Aorta (tissue), 5 donors: ENCODE results near the gene LONRF2. TPM values are rescaled to one million over a fixed set of nuclear protein-coding genes. Genes with fewer than 3 reads are reported as not detected.
A peak's percentile ranks its signal among the peaks of the same experiment; 100 is the strongest.

Experiments used
- ATAC-seq: fragments of 200-7000 bp; cut with Tn5 transposase; one replicate; pipeline ENCODE4 v1.9.1; 2022; ENCODE audit warnings: moderate library complexity; ENCODE audit not compliant: low FRiP score
- DNase-seq, 2 donors: peaks; one replicate each; pipeline ENCODE4 v3.0.0-alpha.2; 2020
- H3K27ac ChIP-seq, 2 donors: one replicate each; pipeline ENCODE4 v1.5.1; 2013; ENCODE audit warnings: low read length in 2 of 2, mild to moderate bottlenecking in 2 of 2, moderate library complexity in 2 of 2, control low read depth in 1 of 2, inconsistent platforms in 1 of 2, low read depth in 1 of 2
- H3K27me3 ChIP-seq, 2 donors: one replicate each; pipeline ENCODE4 v1.6.1; 2013; ENCODE audit warnings: control low read depth in 1 of 2, low read length in 1 of 2, mild to moderate bottlenecking in 1 of 2, moderate library complexity in 1 of 2; ENCODE audit not compliant: insufficient read depth in 2 of 2, control insufficient read depth in 1 of 2
- H3K36me3 ChIP-seq, 2 donors: one replicate each; pipeline ENCODE4 v1.6.1; 2013; ENCODE audit warnings: control low read depth in 1 of 2, low read length in 1 of 2, mild to moderate bottlenecking in 1 of 2; ENCODE audit not compliant: insufficient read depth in 2 of 2, control insufficient read depth in 1 of 2
- H3K4me1 ChIP-seq, 2 donors: one replicate each; pipeline ENCODE4 v1.6.1; 2013; ENCODE audit warnings: low read length in 2 of 2, control low read depth in 1 of 2, mild to moderate bottlenecking in 1 of 2, moderate library complexity in 1 of 2; ENCODE audit not compliant: insufficient read depth in 2 of 2, control insufficient read depth in 1 of 2
- H3K4me3 ChIP-seq, 2 donors: one replicate each; pipeline ENCODE4 v1.5.1; 2013; ENCODE audit warnings: low read length in 2 of 2, control low read depth in 1 of 2, mild to moderate bottlenecking in 1 of 2
- H3K9me3 ChIP-seq: one replicate; pipeline ENCODE4 v1.6.1; 2013; ENCODE audit warnings: mild to moderate bottlenecking, low read length; ENCODE audit not compliant: control insufficient read depth
- WGBS, 2 donors: extraction: QIAGEN DNeasy Blood & Tissue Kit; methylation state at CpG; one replicate each; pipeline ENCODE4 v1.1.7; 2013; 5-methylcytosine and 5-hydroxymethylcytosine counted together
- intact Hi-C, 2 donors: fragments of 100-400 bp; cut with DNase I; formaldehyde crosslinking; loops; one replicate each; pipeline versions ENCODE4 v1.14.2 to v1.15.0; 2022
- polyA plus RNA-seq, 2 donors: library from polyadenylated mRNA; stranded (reverse); fragments of 200-250 nt; gene quantifications; one replicate each; pipeline ENCODE4 v1.2.3, GENCODE V29; 2013
- total RNA-seq, 2 donors: library from RNA; stranded (reverse); fragmentation: NEBNext Ultra II Directional; extraction: Animal tissue kit (Norgen Biotek cat#: 25700); gene quantifications; one replicate each; pipeline ENCODE4 v1.2.1, GENCODE V29; 2021
- donor health status: healthy with polysubstance abuse.
- donor health status: Bipolar disorder and iron deficiency.
- donor health status: DM: no; HTN: no; CAD: no.
- donor health status: DM: no; HTN: no; CAD: no.
- donor health status: DM: yes; HTN: yes; CAD: no.

LONRF2 gene
- total and polyA plus RNA-seq, 4 donors, result 0.43 to 10.9 (median 5.5) TPM

- no peaks in the 10 kb centered on the region for H3K9me3 ChIP-seq
- DNase-seq (no peak), ATAC-seq (no peak)
- no peaks in the 10 kb centered on the region for H3K36me3 ChIP-seq
- no peaks in the 10 kb centered on the region for H3K4me1 ChIP-seq
- H3K27ac ChIP-seq, result no peak overlapping the region
- no peaks in the 10 kb centered on the region for H3K27me3 ChIP-seq
- intact Hi-C loops, result no loop called here
- WGBS, 2 donors, result 95 to 96% methylated on average over 7 of the region's 7 CpGs
- no peak overlapping the region for H3K4me3 ChIP-seq
Observed at GRCh38 chr2:100266126-100266525, 56.2 kb downstream of the LONRF2 start.

- intact Hi-C loops, result no loop called here
- DNase-seq (no peak), ATAC-seq (no peak)
- WGBS, 2 donors, result 94 to 98% methylated on average over 9 of the region's 9 CpGs
- Histone ChIP-seq H3K4me1 (no peaks in the 10 kb centered on the region), H3K4me3 (no peak overlapping the region), H3K27me3 (no peaks in the 10 kb centered on the region), H3K27ac (no peak overlapping the region), H3K36me3 (no peaks in the 10 kb centered on the region), H3K9me3 (no peaks in the 10 kb centered on the region)
Observed at GRCh38 chr2:100265226-100265625, 57.1 kb downstream of the LONRF2 start.

DNA sequence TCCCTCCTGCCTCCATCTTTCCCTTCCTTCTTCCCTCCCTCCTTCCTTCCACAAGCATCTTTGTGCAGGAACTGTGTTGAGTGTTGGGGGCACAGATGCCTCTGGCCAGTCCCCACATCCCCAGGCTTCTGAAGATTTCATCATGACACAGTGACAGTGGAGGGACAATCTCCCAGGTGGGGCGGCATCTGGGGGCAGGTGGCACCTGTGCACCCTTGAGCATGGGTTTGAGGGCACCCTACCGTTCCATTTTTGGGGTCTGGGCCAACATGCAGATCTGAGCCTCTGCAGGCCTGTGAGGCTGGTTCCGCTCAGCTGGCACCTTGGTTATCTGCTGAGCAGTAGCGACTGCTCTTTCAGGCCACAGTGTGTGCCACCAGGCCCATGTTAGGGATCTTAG, 57.6 kb downstream of the LONRF2 start:
- DNase-seq, result no peak
- Histone ChIP-seq H3K9me3 (no peaks in the 10 kb centered on the region), H3K4me3 (no peak overlapping the region), H3K36me3 (no peaks in the 10 kb centered on the region), H3K27ac (no peak overlapping the region), H3K4me1 (no peaks in the 10 kb centered on the region), H3K27me3 (no peaks in the 10 kb centered on the region)
- intact Hi-C loops, result no loop called here
- WGBS, 2 donors, result 93 to 94% methylated on average over 4 of the region's 4 CpGs
- ATAC-seq, result no peak

- no peaks in the 10 kb centered on the region for H3K9me3 ChIP-seq
- no peaks in the 10 kb centered on the region for H3K27me3 ChIP-seq
- 80 to 87% methylated on average over 8 of the region's 8 CpGs for WGBS, 2 donors
- intact Hi-C loops, result no loop called here
- no peak overlapping the region for H3K4me3 ChIP-seq
- DNase-seq (no peak), ATAC-seq (no peak)
- no peaks in the 10 kb centered on the region for H3K36me3 ChIP-seq
- no peak overlapping the region for H3K27ac ChIP-seq
- no peaks in the 10 kb centered on the region for H3K4me1 ChIP-seq
Observed at GRCh38 chr2:100264121-100264520, 58.2 kb downstream of the LONRF2 start.

DNA sequence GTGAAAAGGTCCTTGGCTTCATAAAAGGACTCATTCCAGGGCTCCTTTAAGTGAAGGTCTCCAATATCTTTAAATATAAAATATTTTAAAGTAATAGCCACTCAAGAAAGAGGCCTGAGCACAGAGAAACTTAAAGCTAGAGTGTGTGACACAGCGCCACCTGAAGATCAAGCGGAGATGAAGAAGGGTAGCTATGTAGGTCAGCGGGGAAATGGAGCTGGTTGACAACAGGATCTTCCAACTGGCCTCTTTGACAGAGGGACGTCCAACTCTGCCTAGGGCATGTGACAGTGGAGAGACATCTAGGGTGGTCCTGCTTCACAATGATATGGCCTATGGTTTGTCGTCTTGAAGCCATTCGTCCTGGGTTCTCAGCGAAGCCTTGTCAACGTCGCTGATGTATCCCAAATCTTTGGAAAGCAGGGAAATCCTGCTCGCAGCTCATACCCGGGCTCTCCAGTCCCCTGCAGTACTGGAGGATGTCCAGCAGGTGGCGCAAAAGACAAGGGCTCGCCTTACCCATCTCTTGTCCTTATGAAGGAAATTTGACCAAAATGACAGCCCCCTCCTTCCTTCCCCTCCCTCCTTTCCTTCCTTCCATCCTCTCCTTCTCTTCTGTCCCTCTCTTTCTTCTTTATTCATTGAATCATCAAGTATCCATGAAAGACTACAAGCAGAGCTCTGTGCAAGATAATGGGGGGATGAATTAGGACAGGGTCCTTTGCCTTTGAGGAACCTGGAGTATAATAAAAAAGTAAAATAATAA, 59.6 kb downstream of the LONRF2 start:
- peak; percentile 83 for ATAC-seq
- Histone ChIP-seq H3K4me3 (no peak overlapping the region), H3K4me1 (no peaks in the 10 kb centered on the region), H3K27ac (no peak overlapping the region), H3K36me3 (no peaks in the 10 kb centered on the region), H3K9me3 (no peaks in the 10 kb centered on the region), H3K27me3 (no peaks in the 10 kb centered on the region)
- DNase-seq, result peak; percentile 70 to 91
- intact Hi-C loops, result loop anchor here (1.0 to 2.0 kb wide), 2 partner anchors 118 to 119 kb away; no protein-coding TSS in a partner anchor
- WGBS, 2 donors, result 11 to 12% methylated on average over 13 of the region's 13 CpGs

GRCh38 chr2:100262046-100262445, 60.3 kb downstream of the LONRF2 start:
- intact Hi-C loops, result loop anchor here in 1 of 2 donors (2.0 kb wide), 1 partner anchor 119 kb away; no protein-coding TSS in a partner anchor
- H3K27me3 ChIP-seq, result no peaks in the 10 kb centered on the region
- no peaks in the 10 kb centered on the region for H3K4me1 ChIP-seq
- ATAC-seq, result no peak
- peak in 1 of 2 donors; percentile 69 for DNase-seq
- H3K36me3 ChIP-seq, result no peaks in the 10 kb centered on the region
- no peak overlapping the region for H3K4me3 ChIP-seq
- H3K27ac ChIP-seq, result no peak overlapping the region
- 90 to 94% methylated on average over 4 of the region's 4 CpGs for WGBS, 2 donors
- H3K9me3 ChIP-seq, result no peaks in the 10 kb centered on the region

GRCh38 chr2:100260712-100261620, 61.3 kb downstream of the LONRF2 start:
- DNase-seq (peak; percentile 81 to 89), ATAC-seq (no peak)
- WGBS, 2 donors, result 64% methylated on average over 15 of the region's 15 CpGs
- no peak overlapping the region for H3K27ac ChIP-seq
- no peaks in the 10 kb centered on the region for H3K4me1 ChIP-seq
- H3K9me3 ChIP-seq, result no peaks in the 10 kb centered on the region
- H3K36me3 ChIP-seq, result no peaks in the 10 kb centered on the region
- H3K27me3 ChIP-seq, result no peaks in the 10 kb centered on the region
- H3K4me3 ChIP-seq, result no peak overlapping the region
- intact Hi-C loops, result loop anchor here (1.0 to 2.0 kb wide), 2 partner anchors 702 kb away; no protein-coding TSS in a partner anchor

DNA sequence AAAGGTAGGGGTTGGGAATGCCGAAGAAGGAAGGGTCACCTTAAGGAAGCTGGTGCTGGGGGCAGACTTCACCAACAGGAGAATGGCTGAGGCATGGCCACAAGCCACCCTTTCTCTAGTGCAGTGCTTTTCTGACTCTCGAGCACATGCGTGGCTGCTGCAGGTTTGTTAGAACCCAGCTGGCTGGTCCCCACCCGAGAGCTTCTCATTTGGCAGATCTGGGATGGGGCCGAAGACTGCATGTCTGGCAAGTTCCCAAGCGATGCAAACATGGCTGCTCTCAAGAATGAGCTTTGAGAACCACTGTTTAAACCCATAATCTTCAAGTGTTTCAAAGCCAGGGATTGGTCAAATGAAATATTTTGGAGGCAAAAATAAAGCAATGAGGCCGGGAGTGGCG, 63.2 kb downstream of the LONRF2 start:
- Histone ChIP-seq H3K27me3 (no peaks in the 10 kb centered on the region), H3K27ac (no peak overlapping the region), H3K36me3 (no peaks in the 10 kb centered on the region), H3K9me3 (no peaks in the 10 kb centered on the region), H3K4me3 (no peak overlapping the region), H3K4me1 (no peaks in the 10 kb centered on the region)
- 92 to 93% methylated on average over 8 of the region's 8 CpGs for WGBS, 2 donors
- intact Hi-C loops, result loop anchor here in 1 of 2 donors (10.0 kb wide), 1 partner anchor 444 kb away; no protein-coding TSS in a partner anchor
- no peak for DNase-seq
- no peak for ATAC-seq
